Fibroblast of lung (primary cell): ENCODE data around the gene PRDM8. TPM values are rescaled to one million over a fixed set of nuclear protein-coding genes. Genes with fewer than 3 reads are reported as not detected.

Experiments
- DNase-seq, 2 donors: peaks; one replicate each; pipeline versions ENCODE4 v3.0.0 to v3.0.0-alpha.2; 2010; ENCODE audit warnings: low read depth in 2 of 2
- H2AFZ ChIP-seq: 2 replicates; pipeline ENCODE4 v1.5.1; 2012; ENCODE audit warnings: low read length, control low read depth, inconsistent platforms
- H3K27ac ChIP-seq: 2 replicates; pipeline ENCODE4 v1.5.1; 2011; ENCODE audit warnings: low read length, control low read depth; ENCODE audit not compliant: insufficient read depth
- H3K27me3 ChIP-seq: 2 replicates; pipeline ENCODE4 v1.5.1; 2011; ENCODE audit warnings: mild to moderate bottlenecking, low read length; ENCODE audit not compliant: control insufficient read depth, insufficient read depth
- H3K36me3 ChIP-seq: 2 replicates; pipeline ENCODE4 v1.5.1; 2011; ENCODE audit warnings: low read length; ENCODE audit not compliant: control insufficient read depth, insufficient read depth
- H3K4me1 ChIP-seq: 2 replicates; pipeline ENCODE4 v1.5.1; 2011; ENCODE audit warnings: low read length; ENCODE audit not compliant: control insufficient read depth, insufficient read depth; ENCODE audit errors: extremely low read depth
- H3K4me2 ChIP-seq: 2 replicates; pipeline ENCODE4 v1.5.1; 2011; ENCODE audit warnings: low read length, control low read depth; ENCODE audit not compliant: insufficient read depth; ENCODE audit errors: extremely low read depth
- H3K4me3 ChIP-seq, 4 experiments: fragments of 200-600 bp in 1 of 4; sonication (generic) in 1 of 4; replicated peaks in 1 of 4; 2 replicates each; pipeline ENCODE4 v1.5.1; 2011 to 2016; ENCODE audit warnings: low read length in 4 of 4, low read depth in 3 of 4, mild to moderate bottlenecking in 3 of 4, control low read depth in 2 of 4, inconsistent platforms in 1 of 4, mixed read lengths in 1 of 4; ENCODE audit not compliant: insufficient read depth in 1 of 4; ENCODE audit errors: control extremely low read depth in 1 of 4
- H3K79me2 ChIP-seq: 2 replicates; pipeline ENCODE4 v1.5.1; 2012; ENCODE audit warnings: mild to moderate bottlenecking, low read length, inconsistent platforms; ENCODE audit not compliant: control insufficient read depth, insufficient read depth
- H3K9ac ChIP-seq: 2 replicates; pipeline ENCODE4 v1.5.1; 2011; ENCODE audit warnings: mild to moderate bottlenecking, low read length, control low read depth; ENCODE audit not compliant: insufficient read depth
- H3K9me3 ChIP-seq: 2 replicates; pipeline ENCODE4 v1.5.1; 2012; ENCODE audit warnings: low read depth, low read length; ENCODE audit not compliant: control insufficient read depth, insufficient read depth
- H4K20me1 ChIP-seq: 2 replicates; pipeline ENCODE4 v1.5.1; 2011; ENCODE audit warnings: low read length; ENCODE audit not compliant: control insufficient read depth, insufficient read depth; ENCODE audit errors: extremely low read depth
- EZH2 ChIP-seq: IDR thresholded peaks from 2 replicates; pipeline ENCODE4 v1.5.1; 2012; ENCODE audit warnings: low read length, control low read depth, mild to moderate bottlenecking; ENCODE audit errors: missing control alignments
- polyA plus RNA-seq, 2 donors: library from polyadenylated mRNA; depleted of rRNA in 1 of 2; stranded (reverse) in 1 of 2; unstranded in 1 of 2; fragments of >200 nt; gene quantifications; 2 replicates each; pipeline ENCODE4 v1.2.1, GENCODE V29; 2011 to 2012; ENCODE audit warnings: missing spikeins in 1 of 2
- total RNA-seq: library from RNA; depleted of rRNA; stranded (reverse); fragments of >200 nt; gene quantifications from 2 replicates; pipeline ENCODE4 v1.2.1, GENCODE V29; 2014
- TF ChIP-seq, protein P1 (sequence below), 2 donors: IDR thresholded peaks in 1 of 2; conservative IDR thresholded peaks in 1 of 2; 1 replicate in 1 of 2; 2 replicates in 1 of 2; pipeline ENCODE4 v1.5.1; 2011 to 2012; ENCODE audit warnings: low read length in 2 of 2, control low read depth in 1 of 2, inconsistent platforms in 1 of 2, low read depth in 1 of 2, mild to moderate bottlenecking in 1 of 2

The PRDM8 gene
- total and polyA plus RNA-seq, 2 donors (not counting 1 experiment from before 2014, with no cell fraction given), result 3.3 to 8.8 TPM

DNA sequence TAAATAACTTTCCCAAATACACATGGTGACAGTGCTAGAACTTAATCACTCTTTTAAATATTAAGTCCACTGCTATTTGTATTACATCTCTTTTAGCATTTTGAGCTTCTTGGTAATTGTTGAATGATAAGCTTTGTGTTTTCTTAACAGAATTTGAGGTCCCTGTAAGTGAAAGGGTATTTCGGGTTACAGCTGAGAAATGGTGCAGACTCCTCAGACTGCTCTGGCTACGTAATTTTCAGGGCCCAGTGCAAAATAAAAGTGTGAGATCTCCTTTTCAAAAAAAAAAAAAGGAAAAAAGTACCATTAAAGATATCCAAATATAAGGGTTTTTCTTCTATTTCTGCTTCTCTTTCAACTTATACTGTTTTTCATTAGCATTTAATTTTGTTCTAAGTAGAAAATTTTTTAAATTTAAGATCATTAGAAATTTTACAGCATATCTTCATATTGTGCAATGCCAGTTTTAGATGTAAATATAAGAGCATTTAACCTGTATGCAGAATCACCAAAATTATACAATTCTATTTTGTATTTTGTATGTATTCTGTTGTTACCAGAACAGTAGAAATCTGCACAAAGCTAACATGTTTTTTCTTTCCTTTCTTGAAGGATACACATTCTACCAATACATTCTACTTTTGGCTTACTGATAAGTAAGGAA is 35.5 kb downstream of the PRDM8 start:
- Histone ChIP-seq H2AFZ (peak overlapping the region; percentile 2), H3K36me3 (no peaks in the 10 kb centered on the region), H3K4me3 (no peak overlapping the region), H3K9me3 (no peaks in the 10 kb centered on the region), H3K27me3 (no peaks in the 10 kb centered on the region), H3K79me2 (no peaks in the 10 kb centered on the region), H3K4me2 (peak overlapping the region; percentile 68), H4K20me1 (no peaks in the 10 kb centered on the region), H3K27ac (peak overlapping the region; percentile 41), H3K9ac (no peak overlapping the region), H3K4me1 (peaks cover 18% of the 10 kb centered on the region)
- no peak for TF ChIP-seq EZH2
- TF ChIP-seq, protein P1, sequence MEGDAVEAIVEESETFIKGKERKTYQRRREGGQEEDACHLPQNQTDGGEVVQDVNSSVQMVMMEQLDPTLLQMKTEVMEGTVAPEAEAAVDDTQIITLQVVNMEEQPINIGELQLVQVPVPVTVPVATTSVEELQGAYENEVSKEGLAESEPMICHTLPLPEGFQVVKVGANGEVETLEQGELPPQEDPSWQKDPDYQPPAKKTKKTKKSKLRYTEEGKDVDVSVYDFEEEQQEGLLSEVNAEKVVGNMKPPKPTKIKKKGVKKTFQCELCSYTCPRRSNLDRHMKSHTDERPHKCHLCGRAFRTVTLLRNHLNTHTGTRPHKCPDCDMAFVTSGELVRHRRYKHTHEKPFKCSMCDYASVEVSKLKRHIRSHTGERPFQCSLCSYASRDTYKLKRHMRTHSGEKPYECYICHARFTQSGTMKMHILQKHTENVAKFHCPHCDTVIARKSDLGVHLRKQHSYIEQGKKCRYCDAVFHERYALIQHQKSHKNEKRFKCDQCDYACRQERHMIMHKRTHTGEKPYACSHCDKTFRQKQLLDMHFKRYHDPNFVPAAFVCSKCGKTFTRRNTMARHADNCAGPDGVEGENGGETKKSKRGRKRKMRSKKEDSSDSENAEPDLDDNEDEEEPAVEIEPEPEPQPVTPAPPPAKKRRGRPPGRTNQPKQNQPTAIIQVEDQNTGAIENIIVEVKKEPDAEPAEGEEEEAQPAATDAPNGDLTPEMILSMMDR (conservative IDR thresholded peaks at IDR 0.05 in 1 of 2, IDR thresholded peaks at IDR 0.05 in 1 of 2; ENCODE audit: low read depth in 1 of 2, low read length in 2 of 2), result no peak
- no peak for DNase-seq

DNA sequence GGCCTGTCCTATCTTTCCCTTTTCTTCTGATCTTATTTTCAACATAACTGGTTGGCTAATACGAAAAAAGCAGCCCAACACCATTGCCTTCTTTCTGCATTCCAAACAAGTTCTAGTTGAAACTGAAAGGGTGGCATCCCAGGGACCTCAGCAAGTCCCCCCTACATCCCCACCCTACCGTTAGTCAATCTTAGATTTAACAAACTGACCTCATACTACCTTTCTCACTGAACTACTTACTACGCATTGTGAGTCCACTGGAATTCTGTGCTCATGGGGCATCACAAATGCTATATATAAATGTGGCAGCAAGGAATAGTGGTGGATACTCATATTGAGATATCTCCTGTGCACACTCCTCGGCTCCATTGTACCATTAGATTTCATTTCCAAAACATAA is 36.1 kb downstream of the PRDM8 start:
- H3K9ac ChIP-seq, result no peak overlapping the region
- H3K36me3 ChIP-seq, result no peaks in the 10 kb centered on the region
- H2AFZ ChIP-seq, result peak overlapping the region; percentile 1
- no peak for DNase-seq
- H3K4me1 ChIP-seq, result peaks cover 20% of the 10 kb centered on the region
- no peak overlapping the region for H3K4me3 ChIP-seq
- H3K27me3 ChIP-seq, result no peaks in the 10 kb centered on the region
- H3K4me2 ChIP-seq, result no peak overlapping the region
- no peak overlapping the region for H3K27ac ChIP-seq
- no peaks in the 10 kb centered on the region for H3K9me3 ChIP-seq
- H4K20me1 ChIP-seq, result no peaks in the 10 kb centered on the region
- H3K79me2 ChIP-seq, result no peaks in the 10 kb centered on the region
- no peak for TF ChIP-seq EZH2

DNA sequence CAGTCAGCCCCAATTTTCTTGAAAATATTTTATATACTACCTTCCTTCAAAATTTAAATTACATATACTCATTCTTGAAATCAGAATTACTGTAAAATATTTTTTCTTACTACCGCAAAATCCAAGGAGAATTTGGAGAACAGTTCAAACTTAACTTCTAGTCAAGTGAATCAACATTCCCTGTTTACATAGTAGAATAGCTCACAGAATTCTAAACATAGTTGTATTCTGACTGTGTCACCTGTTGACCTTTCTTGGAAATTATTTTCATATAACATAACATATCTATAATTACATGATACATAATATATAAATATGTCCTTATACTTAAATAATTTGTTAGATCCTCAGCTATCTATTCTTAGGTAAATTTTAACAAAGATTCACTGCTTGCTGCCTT is 38.1 kb downstream of the PRDM8 start:
- Histone ChIP-seq H2AFZ (no peak overlapping the region), H3K4me2 (peak overlapping the region; percentile 75), H3K4me1 (peaks cover 32% of the 10 kb centered on the region), H4K20me1 (no peaks in the 10 kb centered on the region), H3K36me3 (no peaks in the 10 kb centered on the region), H3K79me2 (no peaks in the 10 kb centered on the region), H3K4me3 (no peak overlapping the region), H3K9ac (no peak overlapping the region), H3K27ac (peak overlapping the region; percentile 92), H3K9me3 (no peaks in the 10 kb centered on the region), H3K27me3 (no peaks in the 10 kb centered on the region)
- DNase-seq, result peak; percentile 54 to 75
- TF ChIP-seq EZH2, result no peak
- TF ChIP-seq, protein P1 (conservative IDR thresholded peaks at IDR 0.05 in 1 of 2, IDR thresholded peaks at IDR 0.05 in 1 of 2; ENCODE audit: low read depth in 1 of 2, low read length in 2 of 2), result no peak
